GM12801 (cell line): ENCODE measurements around the gene COMMD8.

ENCODE experiments used
- CTCF ChIP-seq: IDR thresholded peaks from one replicate; pipeline ENCODE4 v1.5.1; 2011; ENCODE audit warnings: control low read depth; ENCODE audit not compliant: insufficient read length; ENCODE audit errors: extremely low read depth

The COMMD8 gene

GRCh38 chr4:47471064-47471463 lies 7.6 kb upstream of the COMMD8 start:
- TF ChIP-seq CTCF: no peak

GRCh38 chr4:47469951-47470350 lies 6.4 kb upstream of the COMMD8 start:
- no peak for TF ChIP-seq CTCF

GRCh38 chr4:47468706-47469365 lies 5.3 kb upstream of the COMMD8 start:
- no peak for TF ChIP-seq CTCF

GRCh38 chr4:47466056-47466785 lies 2.7 kb upstream of the COMMD8 start:
- TF ChIP-seq CTCF: no peak

- no peak for TF ChIP-seq CTCF
Measured at GRCh38 chr4:47465004-47465403, 1.5 kb upstream of the COMMD8 start.

GRCh38 chr4:47462799-47463234 lies 685 bp downstream of the COMMD8 start:
- no peak for TF ChIP-seq CTCF

- TF ChIP-seq CTCF: no peak
Measured at GRCh38 chr4:47451657-47452056, 11.8 kb downstream of the COMMD8 start.
